Erythroblast (primary cell): Measurements from ENCODE around the gene HIC2.
"Not testable (repeated sequence)": the region's sequence is repeated elsewhere in the genome, so short reads cannot be mapped to it uniquely, and the experiment has no call there.

Experiments
- DNase-seq, 2 experiments: peaks; one replicate each; lab custom pipeline; 2025; lab: John Stamatoyannopoulos, UW
- GATA1 ChIP-seq: IDR thresholded peaks from 2 replicates; pipeline ENCODE4 v1.6.1; 2011; ENCODE audit warnings: low read depth, mild to moderate bottlenecking, control low read depth, low read length, moderate library complexity
- POLR2A ChIP-seq: IDR thresholded peaks from 2 replicates; pipeline ENCODE4 v1.6.1; 2011; ENCODE audit warnings: mild to moderate bottlenecking, low read length

The HIC2 gene

DNA sequence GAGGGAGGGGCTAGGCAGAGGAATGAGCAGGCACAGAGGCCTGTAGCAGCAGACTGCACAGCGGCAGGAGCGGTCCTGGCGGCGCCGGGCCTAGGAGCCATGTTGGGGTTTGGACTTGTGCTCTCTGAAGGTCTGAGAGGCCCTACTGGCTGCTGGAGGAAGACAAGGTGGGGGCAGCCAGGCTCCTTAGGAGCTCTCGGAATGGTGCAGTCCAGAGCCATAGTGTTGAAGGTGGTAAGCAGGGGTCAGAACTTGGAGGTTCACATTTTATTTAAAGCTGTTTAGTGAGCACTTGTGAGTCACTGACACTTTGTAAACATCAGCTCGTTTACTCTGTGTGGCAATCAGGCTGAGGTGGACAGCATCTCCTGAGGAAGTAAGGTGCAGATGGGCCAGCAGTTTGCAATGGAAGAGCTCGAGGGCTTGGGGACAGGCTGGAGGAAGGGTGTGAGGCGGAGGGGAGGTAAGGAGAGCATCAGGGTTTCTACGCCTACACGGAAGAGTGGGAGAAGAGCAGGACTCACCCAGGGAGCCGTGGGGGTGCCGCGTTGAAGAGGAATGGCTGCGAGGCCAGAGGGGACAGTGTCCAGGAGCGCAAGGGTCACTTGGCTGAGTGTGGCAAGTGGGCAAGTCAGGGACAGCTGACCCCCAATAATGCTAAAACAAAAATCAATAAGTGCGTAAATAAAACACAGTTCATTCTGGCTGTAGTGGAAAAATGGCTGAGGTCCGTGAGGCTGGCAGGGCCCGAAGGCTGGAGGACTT, 40.0 kb downstream of the HIC2 start:
- DNase-seq, result no peak
- TF ChIP-seq POLR2A, result no peak
- TF ChIP-seq GATA1, result no peak

DNA sequence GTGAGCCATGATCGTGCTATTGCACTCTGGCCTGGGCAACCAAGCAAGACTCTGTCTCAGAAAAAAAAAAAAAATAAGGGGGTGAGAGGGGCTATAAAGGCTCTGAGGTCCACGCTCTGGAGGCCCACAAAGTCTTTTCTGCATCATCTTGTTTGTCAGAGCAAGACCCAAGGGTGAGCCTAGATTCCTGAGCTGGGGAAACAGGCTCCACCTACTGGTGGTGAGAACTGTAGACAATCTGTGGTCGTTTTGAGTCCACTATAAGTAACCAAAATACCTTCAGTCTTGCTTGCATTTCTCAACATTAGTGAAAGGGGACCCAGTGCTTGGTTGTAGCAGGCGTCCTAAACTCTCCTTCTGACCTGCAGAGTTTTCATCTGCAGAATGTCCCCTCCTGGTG, 45.5 kb downstream of the HIC2 start:
- DNase-seq, result not testable (repeated sequence)

DNA sequence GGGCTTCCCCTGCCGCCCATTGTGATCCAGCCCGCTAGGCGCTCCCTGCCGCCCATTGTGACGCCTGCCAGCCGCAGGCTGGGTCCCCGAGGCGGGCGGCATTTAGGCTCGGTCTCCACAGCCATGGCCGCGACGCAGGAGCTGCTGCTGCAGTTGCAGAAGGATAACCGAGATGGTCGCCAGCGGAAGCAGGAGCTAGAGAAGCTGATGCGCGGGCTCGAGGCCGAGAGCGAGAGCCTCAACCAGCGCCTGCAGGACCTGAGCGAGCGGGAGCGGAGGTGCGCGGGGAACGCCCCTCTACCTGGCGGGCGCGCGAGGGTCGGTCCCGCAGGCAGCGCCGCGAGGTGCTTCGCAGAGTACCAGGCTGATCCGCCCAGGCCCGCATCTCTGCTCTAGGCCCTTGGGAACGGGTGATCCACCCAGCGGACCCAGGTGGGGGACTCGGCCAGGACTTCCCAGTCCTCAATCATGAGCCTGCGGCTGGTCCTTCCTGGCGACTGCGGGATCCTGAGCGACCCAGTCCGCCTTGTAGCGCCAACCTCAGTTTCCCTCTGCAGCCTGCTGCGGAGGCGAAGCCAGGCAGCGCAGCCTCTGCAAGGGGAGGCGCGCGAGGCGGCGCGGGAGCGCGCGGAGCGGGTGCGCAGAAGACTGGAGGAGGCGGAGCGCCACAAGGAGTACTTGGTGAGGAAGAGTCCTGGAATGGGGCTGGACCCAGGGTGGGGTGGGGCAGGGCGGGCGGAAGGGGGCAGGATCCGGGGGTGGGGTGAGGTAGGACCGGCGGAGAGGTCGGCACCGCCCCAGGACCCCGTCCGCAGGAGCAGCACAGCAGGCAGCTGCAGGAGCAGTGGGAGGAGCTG, 50.4 kb downstream of the HIC2 start, which contains the start of gene TMEM191C:
TMEM191C (plus strand) TSS at position 51 of the 857 bp plus-strand sequence; CDS start at position 124, 73 bp downstream.
- DNase-seq, result not testable (repeated sequence)

DNA sequence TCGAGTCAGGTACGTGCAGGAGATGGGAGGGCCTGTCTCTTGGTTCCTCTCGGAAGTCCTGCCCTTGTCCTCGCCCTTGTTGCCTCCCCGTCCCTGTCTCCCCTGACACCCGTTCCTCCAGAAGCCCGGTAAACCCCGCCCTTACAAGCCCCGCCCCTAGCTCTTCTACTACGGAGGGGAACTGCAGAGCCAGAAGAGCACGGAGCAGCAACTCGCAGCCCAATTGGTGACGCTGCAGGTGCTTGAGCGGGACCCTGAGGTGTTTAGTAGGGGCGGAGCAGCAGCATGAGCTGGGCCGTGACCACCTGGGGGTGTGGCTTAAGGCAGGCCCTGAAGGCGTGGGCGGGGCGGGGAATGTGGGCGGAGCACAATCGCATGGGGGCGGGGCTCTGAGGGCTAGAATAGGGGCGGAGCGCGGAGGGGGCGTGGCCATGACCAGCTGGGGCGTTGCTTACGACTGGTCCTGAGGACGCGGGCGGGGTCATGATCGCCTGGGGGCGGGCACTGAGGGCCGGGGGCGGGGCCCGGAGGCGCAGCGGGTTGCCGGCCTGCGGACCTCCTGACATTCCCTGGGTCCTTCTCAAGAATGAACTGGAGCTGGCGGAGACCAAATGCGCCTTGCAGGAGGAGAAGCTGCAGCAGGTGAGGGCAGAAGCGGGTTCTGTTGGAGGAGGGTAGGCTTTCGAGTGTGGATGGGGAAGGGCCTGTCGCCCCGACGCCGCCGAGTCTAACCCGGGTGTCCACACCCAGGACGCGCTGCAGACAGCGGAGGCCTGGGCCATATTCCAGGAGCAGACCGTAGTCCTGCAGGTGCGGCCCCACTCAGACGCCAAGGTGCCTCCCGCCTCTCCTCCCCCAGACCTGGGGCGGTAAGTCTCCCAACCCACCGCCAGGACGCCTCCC, 51.3 kb downstream of the HIC2 start:
- DNase-seq, result not testable (repeated sequence)

DNA sequence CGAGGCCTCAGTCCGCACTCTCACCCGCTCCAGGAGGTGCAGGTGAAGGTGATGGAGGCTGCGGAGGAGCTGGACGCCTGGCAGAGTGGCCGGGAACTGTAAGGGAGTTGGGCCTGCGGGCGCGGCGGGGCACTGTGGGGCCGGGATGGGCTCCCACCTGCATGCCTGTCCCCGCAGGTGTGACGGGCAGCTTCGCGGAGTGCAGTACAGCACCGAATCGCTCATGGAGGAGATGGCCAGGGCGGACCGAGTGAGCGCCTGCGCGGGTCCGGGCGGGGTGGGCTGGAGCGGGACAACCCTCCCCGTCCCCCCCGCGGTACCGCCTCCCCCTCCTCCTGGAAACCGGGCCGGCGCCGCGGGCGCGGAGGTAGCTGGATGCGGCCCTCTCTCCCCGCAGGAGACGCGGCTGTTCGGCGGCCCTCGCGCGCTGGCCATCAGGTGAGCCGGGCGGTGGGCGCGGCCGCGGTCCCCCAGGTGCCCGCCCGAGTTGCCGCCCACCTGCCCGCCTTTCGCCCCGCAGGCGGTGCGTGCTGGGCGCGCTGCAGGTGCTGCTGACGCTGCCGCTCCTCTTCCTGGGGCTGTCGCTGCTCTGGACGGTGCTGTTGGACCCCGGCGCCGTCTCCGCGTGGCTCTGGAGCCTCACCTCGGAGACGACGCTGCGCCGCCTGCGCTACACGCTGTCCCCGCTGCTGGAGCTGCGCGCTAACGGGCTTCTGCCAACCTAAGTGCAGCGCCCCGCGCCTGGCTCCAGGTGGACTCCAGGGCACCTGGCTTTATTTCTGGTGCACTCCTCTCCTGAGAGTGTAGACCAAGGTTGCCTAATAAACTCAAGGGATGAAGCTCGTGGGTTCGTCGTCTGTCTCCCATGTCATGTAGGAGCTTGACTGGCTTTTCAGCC, 52.2 kb downstream of the HIC2 start:
- not testable (repeated sequence) for DNase-seq

DNA sequence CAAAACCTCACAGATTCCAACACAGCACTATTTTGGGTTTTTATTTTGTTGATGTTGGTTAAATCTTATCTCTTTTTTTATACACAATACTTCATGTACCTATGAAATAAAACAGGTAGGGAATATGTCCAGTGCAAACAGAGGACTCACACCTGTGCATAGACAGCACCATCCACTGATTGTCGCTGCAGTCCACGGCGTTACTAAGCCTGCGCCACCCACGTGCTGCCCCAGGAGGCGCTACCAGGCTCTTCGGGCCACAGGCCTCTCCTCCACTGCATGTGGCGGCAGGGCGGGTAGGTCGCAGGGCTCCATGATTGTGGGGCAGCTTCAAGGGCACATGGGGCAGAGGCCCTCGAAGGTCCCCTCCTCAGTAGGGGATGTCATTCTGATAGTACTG, 55.8 kb downstream of the HIC2 start:
- DNase-seq, result not testable (repeated sequence)

DNA sequence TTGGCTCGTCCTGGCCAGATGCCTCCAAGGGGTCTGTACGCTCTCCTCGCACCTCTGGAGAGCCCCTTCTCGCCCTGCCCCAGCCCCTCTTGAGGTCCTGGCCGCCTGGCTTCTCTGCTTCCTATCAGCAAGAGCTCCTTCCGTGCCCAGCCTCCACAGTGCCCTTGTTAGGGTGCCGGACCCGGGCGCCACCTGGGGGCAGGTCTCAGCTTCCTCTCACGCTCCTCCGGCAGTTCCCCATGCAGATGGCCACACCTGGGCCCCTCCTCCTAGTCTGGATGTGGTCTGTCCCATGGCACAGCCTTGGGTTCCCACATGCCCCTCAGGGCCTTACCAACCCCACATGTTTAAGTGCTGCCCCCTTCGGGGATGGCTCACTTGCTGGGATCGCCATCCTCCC, 56.5 kb downstream of the HIC2 start:
- DNase-seq, result not testable (repeated sequence)

DNA sequence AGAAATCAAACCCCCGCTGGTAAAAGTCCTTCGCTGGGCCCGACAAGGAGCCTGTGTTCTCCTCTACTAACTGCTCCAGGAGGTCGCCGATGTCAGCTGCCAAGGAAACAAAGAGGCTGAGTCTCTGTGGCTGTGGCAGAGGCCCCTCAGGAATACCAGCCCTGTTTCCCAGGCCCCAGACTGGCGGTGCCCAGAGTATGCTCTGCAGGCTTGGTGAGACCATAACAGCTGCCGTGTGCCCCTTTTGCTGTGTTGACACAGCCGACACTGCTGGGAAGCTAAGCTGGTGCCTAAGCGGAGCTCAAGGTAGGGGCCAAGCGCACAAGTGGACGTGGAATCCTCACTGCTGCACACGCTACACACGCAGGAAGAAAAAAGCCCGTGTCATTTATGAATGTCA, 66.9 kb downstream of the HIC2 start:
- not testable (repeated sequence) for DNase-seq

DNA sequence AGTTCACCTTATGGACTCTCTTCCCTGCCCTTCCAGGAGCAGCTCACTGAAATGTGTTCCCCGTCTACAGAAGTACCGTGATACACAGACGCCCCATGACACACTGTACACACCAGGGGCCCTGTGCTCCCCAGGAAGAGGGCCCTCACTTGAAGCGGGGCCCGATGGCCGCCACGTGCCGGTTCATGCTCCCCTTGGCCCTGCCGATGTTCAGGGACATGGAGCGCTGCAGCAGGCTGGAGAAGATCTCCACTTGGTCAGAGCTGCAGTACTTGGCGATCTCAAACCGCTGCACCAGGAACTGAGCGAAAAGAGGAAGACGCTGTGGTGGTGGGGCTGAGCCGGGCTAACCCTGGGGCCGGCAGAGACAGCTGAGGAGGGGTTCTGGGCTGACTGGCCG, 70.6 kb downstream of the HIC2 start:
- DNase-seq, result not testable (repeated sequence)

DNA sequence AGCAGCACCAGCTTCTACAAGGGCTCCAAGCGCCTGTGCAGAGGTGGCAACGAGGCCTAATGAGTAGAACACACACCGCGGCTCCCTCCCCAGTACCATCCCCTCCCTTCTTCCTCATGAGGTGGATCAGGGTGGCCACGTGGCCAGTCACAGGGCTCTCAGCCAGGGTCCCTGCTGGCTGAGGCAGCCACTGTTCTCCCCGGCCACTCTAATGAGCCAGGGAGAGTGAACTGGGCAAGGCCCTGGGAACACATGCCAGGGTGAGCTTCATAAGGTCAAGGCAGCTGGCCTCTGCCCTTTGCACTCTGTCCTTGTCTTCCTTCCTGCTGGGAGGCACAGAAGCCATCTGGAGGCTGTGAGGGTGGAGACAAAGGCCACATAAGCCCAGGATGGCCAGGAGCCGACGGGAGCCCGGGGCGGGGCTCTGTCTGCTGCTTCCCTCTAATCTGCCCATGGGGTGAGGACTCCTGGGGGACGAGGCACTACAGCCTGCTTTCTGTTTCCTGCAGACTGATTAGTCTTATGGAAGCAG, 72.0 kb downstream of the HIC2 start:
- not testable (repeated sequence) for DNase-seq

DNA sequence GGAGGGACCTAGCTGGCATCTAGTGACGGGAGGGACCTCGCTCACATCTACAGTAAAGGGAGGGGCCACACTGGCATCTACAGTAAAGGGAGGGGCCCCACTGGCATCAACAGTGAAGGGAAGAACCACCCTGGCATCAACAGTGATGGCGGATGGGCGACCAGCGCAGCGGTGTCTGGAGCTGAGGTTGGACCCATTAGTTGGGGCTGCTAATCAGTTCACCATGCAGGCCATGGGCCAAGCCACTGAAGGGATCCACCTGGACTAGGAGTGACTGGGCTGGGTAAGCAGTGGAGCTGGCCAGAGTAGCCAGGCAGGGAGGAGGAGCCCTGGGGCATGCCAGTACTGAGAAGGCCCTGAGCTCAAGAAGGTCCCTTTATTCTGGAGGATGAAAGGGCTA, 73.4 kb downstream of the HIC2 start:
- not testable (repeated sequence) for DNase-seq

DNA sequence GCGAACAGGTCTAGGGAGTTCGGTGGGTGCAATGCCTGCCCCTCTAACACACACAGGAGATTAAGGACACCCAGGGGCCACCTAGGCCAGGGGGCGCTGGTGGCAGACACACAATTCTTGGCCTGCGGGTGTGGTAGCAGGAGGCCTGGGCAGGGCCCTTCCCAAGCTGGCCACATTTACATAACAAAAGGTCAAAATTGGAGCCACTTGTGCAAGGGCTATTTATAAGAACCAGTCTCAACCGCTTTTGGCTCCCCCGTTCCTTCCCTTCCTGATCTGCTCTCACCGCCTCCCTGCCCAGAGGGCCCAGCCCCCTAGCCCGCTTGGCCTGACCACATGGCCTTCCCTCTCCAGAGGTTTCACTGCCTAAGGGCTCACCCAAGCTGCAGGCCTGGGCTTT, 75.1 kb downstream of the HIC2 start:
- not testable (repeated sequence) for DNase-seq

DNA sequence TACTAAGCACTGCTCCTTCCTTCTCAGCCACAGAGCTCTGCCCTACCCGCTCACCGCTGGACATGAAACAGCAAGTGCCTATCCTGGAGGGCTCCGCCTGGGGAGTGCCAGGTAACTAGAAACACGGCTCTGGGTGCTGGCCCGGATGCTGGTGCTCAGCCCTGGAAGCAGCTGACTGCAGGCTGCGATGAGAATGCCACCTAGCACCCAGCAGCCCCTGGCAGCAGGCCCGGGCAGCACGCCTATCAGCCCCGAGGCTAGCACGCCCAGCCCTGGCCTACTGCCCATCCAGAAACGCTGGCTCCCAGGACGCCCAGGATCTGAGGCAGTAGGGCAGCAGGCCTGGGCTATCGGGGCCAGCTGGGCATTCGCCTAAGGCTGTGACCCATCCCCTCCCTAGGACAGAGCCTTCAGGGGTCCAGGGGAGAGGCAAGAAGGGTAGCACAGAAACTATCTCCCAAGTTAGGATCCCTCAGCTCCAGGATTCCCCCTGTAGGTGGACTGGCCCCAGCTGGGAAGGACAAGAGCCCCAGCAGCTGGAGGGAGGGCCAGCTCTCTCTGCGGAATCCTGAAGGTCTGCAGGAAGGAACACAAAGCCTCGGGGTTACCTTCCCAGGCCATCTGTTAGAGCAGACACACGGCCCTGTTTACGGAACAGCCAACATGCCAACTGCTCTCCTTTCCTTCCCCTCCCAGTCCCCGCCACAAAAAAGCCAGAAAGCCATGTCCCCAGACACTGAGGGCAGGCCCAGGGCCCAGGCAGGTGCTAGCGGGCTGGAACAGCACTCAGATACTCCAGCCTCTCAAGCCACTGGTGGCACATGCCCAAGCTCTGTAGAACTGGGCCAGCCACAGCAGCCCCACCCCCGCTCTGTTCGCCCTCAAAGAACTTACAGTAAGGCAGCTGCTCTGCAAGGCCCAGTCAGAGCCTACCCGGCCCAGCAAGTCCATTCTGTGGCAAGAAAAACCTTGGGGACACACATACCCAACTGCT, 76.9 kb downstream of the HIC2 start:
- not testable (repeated sequence) for DNase-seq

DNA sequence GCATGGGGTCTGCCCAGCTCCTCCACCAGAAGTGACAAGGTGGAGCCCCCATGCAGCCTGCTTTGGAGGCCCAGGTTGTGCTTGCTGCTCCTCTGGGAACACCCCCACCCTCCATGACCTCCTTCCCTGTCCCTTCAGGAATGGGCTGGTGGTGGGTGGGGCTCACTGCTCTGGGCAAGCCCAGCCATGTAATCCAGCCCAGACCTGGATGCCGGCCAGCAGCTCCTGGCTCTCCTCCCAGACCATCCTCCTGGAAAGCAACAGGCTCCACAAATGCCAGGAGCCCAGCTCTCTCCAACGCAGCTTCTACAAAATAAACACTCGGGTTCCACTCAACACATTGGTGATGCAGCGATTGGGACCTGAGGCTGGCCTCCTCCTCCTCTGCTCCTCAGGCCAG, 80.8 kb downstream of the HIC2 start:
- not testable (repeated sequence) for DNase-seq

DNA sequence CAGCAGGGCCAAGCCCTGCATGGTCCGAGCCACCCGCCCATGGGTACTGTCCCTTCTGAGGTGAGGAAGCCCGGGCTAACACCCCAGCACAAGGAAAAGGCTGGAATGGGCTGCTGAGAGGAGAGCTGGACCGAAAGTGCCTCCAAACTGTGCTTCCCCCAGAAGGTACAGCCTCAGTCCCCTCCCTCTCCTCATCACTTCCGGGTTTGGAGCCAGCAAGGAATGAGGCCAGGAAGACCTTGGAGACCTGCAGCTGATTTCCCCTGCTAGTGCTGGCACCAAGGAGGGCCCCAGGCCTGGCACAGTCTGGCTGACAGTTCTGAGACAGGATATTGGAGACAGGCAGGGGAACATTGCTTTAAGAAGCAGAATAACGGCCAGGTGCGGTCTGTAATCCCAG, 81.3 kb downstream of the HIC2 start:
- DNase-seq, result not testable (repeated sequence)

DNA sequence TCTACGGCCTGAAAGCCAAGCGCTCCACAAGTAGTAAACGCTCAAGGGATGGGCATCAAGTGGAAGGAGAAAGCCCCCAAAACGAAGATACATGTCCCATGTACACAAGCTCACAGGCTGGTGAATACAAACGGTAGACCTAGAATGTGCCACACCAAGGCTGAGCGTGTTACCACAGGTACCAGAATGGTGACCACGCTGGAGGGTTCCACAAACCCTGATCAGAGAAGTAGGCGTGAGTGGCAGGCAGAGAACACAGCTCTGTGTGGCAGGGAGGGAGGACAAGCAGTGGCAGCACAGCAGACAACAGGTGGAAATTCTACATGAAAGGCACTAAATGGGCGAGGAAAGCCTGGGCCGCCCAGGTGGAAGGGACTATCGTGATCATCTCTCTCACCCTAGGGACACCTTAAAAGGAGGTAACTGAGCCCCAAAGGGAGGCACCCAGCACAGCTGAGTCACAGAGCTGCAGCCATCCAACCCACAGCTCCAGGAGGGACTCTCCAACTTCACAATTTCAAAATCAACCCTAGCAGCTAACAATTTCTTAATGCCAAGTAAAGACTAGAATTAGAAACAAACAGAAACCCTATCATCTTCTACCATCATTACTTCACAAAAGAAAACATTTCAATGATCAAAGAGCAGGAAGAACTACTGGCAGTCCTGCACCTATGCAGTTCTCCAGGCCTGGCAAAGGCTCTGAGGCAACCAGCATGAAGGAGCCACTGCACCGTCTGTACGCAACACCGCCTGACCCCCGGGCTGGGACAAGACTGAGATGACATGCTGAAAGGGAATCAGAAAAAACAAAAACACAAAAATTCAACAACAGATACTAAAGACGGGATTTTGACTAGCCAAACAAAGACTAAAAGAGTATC, 82.7 kb downstream of the HIC2 start:
- not testable (repeated sequence) for DNase-seq
